Measurements from ENCODE around the gene PTPRD.

DNA sequence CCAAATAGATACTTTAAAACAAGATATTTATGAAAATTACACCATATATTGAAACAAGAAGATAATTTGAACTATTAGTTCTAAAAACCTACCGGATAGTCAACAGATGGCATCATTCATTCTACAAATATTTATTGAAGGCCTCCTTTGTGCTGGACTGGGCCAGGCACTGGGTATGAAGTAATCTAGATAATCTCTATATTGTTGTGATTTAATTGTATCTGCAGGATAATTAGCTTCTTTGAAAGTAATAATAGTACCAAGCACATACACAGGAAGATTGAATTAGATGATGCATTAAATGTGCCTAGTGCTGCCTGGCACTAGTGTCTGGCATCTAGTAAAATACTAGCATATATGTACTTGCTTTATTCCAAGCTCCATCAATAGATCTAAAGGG is 2078.0 kb downstream of the PTPRD start:
- TF ChIP-seq, protein P1, sequence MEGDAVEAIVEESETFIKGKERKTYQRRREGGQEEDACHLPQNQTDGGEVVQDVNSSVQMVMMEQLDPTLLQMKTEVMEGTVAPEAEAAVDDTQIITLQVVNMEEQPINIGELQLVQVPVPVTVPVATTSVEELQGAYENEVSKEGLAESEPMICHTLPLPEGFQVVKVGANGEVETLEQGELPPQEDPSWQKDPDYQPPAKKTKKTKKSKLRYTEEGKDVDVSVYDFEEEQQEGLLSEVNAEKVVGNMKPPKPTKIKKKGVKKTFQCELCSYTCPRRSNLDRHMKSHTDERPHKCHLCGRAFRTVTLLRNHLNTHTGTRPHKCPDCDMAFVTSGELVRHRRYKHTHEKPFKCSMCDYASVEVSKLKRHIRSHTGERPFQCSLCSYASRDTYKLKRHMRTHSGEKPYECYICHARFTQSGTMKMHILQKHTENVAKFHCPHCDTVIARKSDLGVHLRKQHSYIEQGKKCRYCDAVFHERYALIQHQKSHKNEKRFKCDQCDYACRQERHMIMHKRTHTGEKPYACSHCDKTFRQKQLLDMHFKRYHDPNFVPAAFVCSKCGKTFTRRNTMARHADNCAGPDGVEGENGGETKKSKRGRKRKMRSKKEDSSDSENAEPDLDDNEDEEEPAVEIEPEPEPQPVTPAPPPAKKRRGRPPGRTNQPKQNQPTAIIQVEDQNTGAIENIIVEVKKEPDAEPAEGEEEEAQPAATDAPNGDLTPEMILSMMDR (conservative IDR thresholded peaks at IDR 0.05; ENCODE audit: low read depth, low read length): no peak
- TF ChIP-seq POLR2A (IDR thresholded peaks at IDR 0.05; ENCODE audit: low read depth, low read length) (no peak), CHD1 (IDR thresholded peaks at IDR 0.05; ENCODE audit: low read depth, low read length) (no peak), USF2 (IDR thresholded peaks at IDR 0.05; ENCODE audit: low read depth, low read length) (no peak), MXI1 (IDR thresholded peaks at IDR 0.05; ENCODE audit: borderline replicate concordance, low read depth, low read length) (no peak), RFX5 (IDR thresholded peaks at IDR 0.05; ENCODE audit: low read depth, low read length) (no peak), CEBPB (IDR thresholded peaks at IDR 0.05; ENCODE audit: low read depth, low read length) (no peak), RAD21 (IDR thresholded peaks at IDR 0.05; ENCODE audit: low read length) (no peak), SMC3 (IDR thresholded peaks at IDR 0.05; ENCODE audit: low read depth, low read length) (no peak), RCOR1 (IDR thresholded peaks at IDR 0.05; ENCODE audit: insufficient replicate concordance, low read length) (no peak), MAFK (IDR thresholded peaks at IDR 0.05; ENCODE audit: low read depth, low read length) (no peak)
- TF ChIP-seq, protein P2, sequence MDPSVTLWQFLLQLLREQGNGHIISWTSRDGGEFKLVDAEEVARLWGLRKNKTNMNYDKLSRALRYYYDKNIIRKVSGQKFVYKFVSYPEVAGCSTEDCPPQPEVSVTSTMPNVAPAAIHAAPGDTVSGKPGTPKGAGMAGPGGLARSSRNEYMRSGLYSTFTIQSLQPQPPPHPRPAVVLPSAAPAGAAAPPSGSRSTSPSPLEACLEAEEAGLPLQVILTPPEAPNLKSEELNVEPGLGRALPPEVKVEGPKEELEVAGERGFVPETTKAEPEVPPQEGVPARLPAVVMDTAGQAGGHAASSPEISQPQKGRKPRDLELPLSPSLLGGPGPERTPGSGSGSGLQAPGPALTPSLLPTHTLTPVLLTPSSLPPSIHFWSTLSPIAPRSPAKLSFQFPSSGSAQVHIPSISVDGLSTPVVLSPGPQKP (IDR thresholded peaks at IDR 0.05; ENCODE audit: borderline replicate concordance, low read depth, low read length): no peak
